ENCODE data around the gene ZNF536.
"Not testable (repeated sequence)": the region's sequence is repeated elsewhere in the genome, so short reads cannot be mapped to it uniquely, and the experiment has no call there.

ZNF536 gene

GRCh38 chr19:30406220-30407067 lies 34.3 kb downstream of the ZNF536 start:
- no peaks in the 10 kb centered on the region for H3K4me1 Mint-ChIP-seq
- no peak overlapping the region for H3K4me3 Mint-ChIP-seq
- H3K36me3 Mint-ChIP-seq, result no peaks in the 10 kb centered on the region
- H3K27me3 Mint-ChIP-seq, result no peaks in the 10 kb centered on the region
- no peak overlapping the region for H3K27ac Mint-ChIP-seq
- no peaks in the 10 kb centered on the region for H3K9me3 Mint-ChIP-seq

GRCh38 chr19:30407068-30407709 lies 35.0 kb downstream of the ZNF536 start:
- no peak overlapping the region for H3K27ac Mint-ChIP-seq
- no peaks in the 10 kb centered on the region for H3K27me3 Mint-ChIP-seq
- no peaks in the 10 kb centered on the region for H3K4me1 Mint-ChIP-seq
- no peak overlapping the region for H3K4me3 Mint-ChIP-seq
- H3K9me3 Mint-ChIP-seq, result no peaks in the 10 kb centered on the region
- H3K36me3 Mint-ChIP-seq, result no peaks in the 10 kb centered on the region

GRCh38 chr19:30408734-30409301 lies 36.6 kb downstream of the ZNF536 start:
- Mint-ChIP-seq H3K9me3 (no peaks in the 10 kb centered on the region), H3K27me3 (no peaks in the 10 kb centered on the region), H3K36me3 (no peaks in the 10 kb centered on the region), H3K4me3 (no peak overlapping the region), H3K4me1 (no peaks in the 10 kb centered on the region), H3K27ac (no peak overlapping the region)

GRCh38 chr19:30411714-30412113 lies 39.5 kb downstream of the ZNF536 start:
- Mint-ChIP-seq H3K27me3 (peaks cover 5% of the 10 kb centered on the region), H3K4me3 (no peak overlapping the region), H3K27ac (no peak overlapping the region), H3K9me3 (no peaks in the 10 kb centered on the region), H3K4me1 (no peaks in the 10 kb centered on the region), H3K36me3 (no peaks in the 10 kb centered on the region)

- no peak overlapping the region for H3K27ac Mint-ChIP-seq
- H3K4me1 Mint-ChIP-seq, result no peaks in the 10 kb centered on the region
- no peaks in the 10 kb centered on the region for H3K36me3 Mint-ChIP-seq
- no peaks in the 10 kb centered on the region for H3K9me3 Mint-ChIP-seq
- H3K27me3 Mint-ChIP-seq, result peaks cover 13% of the 10 kb centered on the region
- H3K4me3 Mint-ChIP-seq, result no peak overlapping the region
Observed at GRCh38 chr19:30416375-30416774, 44.2 kb downstream of the ZNF536 start.

- not testable (repeated sequence) for H3K4me3 Mint-ChIP-seq, H3K36me3 Mint-ChIP-seq, H3K4me1 Mint-ChIP-seq, H3K27ac Mint-ChIP-seq, H3K9me3 Mint-ChIP-seq
- H3K27me3 Mint-ChIP-seq, result peaks cover 13% of the 10 kb centered on the region
Observed at GRCh38 chr19:30417166-30417565, 45.0 kb downstream of the ZNF536 start.

- Mint-ChIP-seq H3K9me3 (no peaks in the 10 kb centered on the region), H3K36me3 (no peaks in the 10 kb centered on the region), H3K4me3 (no peak overlapping the region), H3K27ac (no peak overlapping the region), H3K27me3 (peaks cover 15% of the 10 kb centered on the region), H3K4me1 (no peaks in the 10 kb centered on the region)
Observed at GRCh38 chr19:30419568-30420180, 47.5 kb downstream of the ZNF536 start.

- Mint-ChIP-seq H3K9me3 (no peaks in the 10 kb centered on the region), H3K27me3 (peaks cover 13% of the 10 kb centered on the region), H3K27ac (no peak overlapping the region), H3K4me3 (no peak overlapping the region), H3K36me3 (no peaks in the 10 kb centered on the region), H3K4me1 (no peaks in the 10 kb centered on the region)
Observed at GRCh38 chr19:30420316-30420715, 48.1 kb downstream of the ZNF536 start.

- Mint-ChIP-seq H3K9me3 (no peaks in the 10 kb centered on the region), H3K27me3 (peaks cover 12% of the 10 kb centered on the region), H3K36me3 (no peaks in the 10 kb centered on the region), H3K4me1 (no peaks in the 10 kb centered on the region), H3K4me3 (no peak overlapping the region), H3K27ac (no peak overlapping the region)
Observed at GRCh38 chr19:30420881-30421280, 48.7 kb downstream of the ZNF536 start.

- Mint-ChIP-seq H3K27ac (no peak overlapping the region), H3K27me3 (peaks cover 10% of the 10 kb centered on the region), H3K4me1 (no peaks in the 10 kb centered on the region), H3K4me3 (no peak overlapping the region), H3K36me3 (no peaks in the 10 kb centered on the region), H3K9me3 (no peaks in the 10 kb centered on the region)
Observed at GRCh38 chr19:30421571-30421970, 49.4 kb downstream of the ZNF536 start.

- Mint-ChIP-seq H3K9me3 (no peaks in the 10 kb centered on the region), H3K27ac (no peak overlapping the region), H3K4me1 (no peaks in the 10 kb centered on the region), H3K36me3 (no peaks in the 10 kb centered on the region), H3K4me3 (no peak overlapping the region), H3K27me3 (peaks cover 7% of the 10 kb centered on the region)
Observed at GRCh38 chr19:30423481-30423880, 51.3 kb downstream of the ZNF536 start.

- peaks cover 4% of the 10 kb centered on the region for H3K27me3 Mint-ChIP-seq
- no peaks in the 10 kb centered on the region for H3K36me3 Mint-ChIP-seq
- no peak overlapping the region for H3K27ac Mint-ChIP-seq
- no peaks in the 10 kb centered on the region for H3K9me3 Mint-ChIP-seq
- H3K4me3 Mint-ChIP-seq, result no peak overlapping the region
- H3K4me1 Mint-ChIP-seq, result no peaks in the 10 kb centered on the region
Observed at GRCh38 chr19:30425885-30426838, 54.0 kb downstream of the ZNF536 start.

- H3K36me3 Mint-ChIP-seq, result no peaks in the 10 kb centered on the region
- no peak overlapping the region for H3K27ac Mint-ChIP-seq
- no peaks in the 10 kb centered on the region for H3K4me1 Mint-ChIP-seq
- no peak overlapping the region for H3K4me3 Mint-ChIP-seq
- H3K27me3 Mint-ChIP-seq, result peaks cover 4% of the 10 kb centered on the region
- no peaks in the 10 kb centered on the region for H3K9me3 Mint-ChIP-seq
Observed at GRCh38 chr19:30426864-30427263, 54.7 kb downstream of the ZNF536 start.

- Mint-ChIP-seq H3K27me3 (peaks cover 1% of the 10 kb centered on the region), H3K36me3 (no peaks in the 10 kb centered on the region), H3K4me1 (no peaks in the 10 kb centered on the region), H3K27ac (no peak overlapping the region), H3K4me3 (no peak overlapping the region), H3K9me3 (no peaks in the 10 kb centered on the region)
Observed at GRCh38 chr19:30428092-30428680, 56.0 kb downstream of the ZNF536 start.

GRCh38 chr19:30428844-30429243 lies 56.7 kb downstream of the ZNF536 start:
- H3K9me3 Mint-ChIP-seq, result no peaks in the 10 kb centered on the region
- no peaks in the 10 kb centered on the region for H3K4me1 Mint-ChIP-seq
- H3K36me3 Mint-ChIP-seq, result no peaks in the 10 kb centered on the region
- peaks cover 1% of the 10 kb centered on the region for H3K27me3 Mint-ChIP-seq
- H3K27ac Mint-ChIP-seq, result no peak overlapping the region
- H3K4me3 Mint-ChIP-seq, result no peak overlapping the region
